Activated CD8-positive, alpha-beta T cell treated with anti-CD3 and anti-CD28 coated beads for 36 hours (primary cell): ENCODE data around the gene SPCS2. TPM values are rescaled to one million over a fixed set of nuclear protein-coding genes. Genes with fewer than 3 reads are reported as not detected.

ENCODE experiments used
- ATAC-seq: fragments of 200-7000 bp; cut with Tn5 transposase; one replicate; pipeline ENCODE4 v1.10.0; 2021; ENCODE audit warnings: mild to moderate bottlenecking, moderate library complexity
- CTCF ChIA-PET: fragments of 350-600 bp; sonication (Branson Sonifier 250); formaldehyde crosslinking; loops from one replicate; lab custom pipeline; 2021; ENCODE audit warnings: antibody characterized with exemption; lab: Charles Lee
- POLR2A ChIA-PET: fragments of 350-600 bp; sonication (Branson Sonifier 250); formaldehyde crosslinking; loops from one replicate; lab custom pipeline; 2021; ENCODE audit warnings: antibody characterized with exemption; lab: Charles Lee
- DNase-seq: peaks from one replicate; pipeline ENCODE4 v3.0.0-alpha.2; 2020
- H3K27ac Mint-ChIP-seq: one replicate; pipeline ENCODE4 v1.8.0; 2021; ENCODE audit warnings: mild to moderate bottlenecking, mixed read lengths
- H3K27me3 Mint-ChIP-seq: one replicate; pipeline ENCODE4 v1.8.0; 2021; ENCODE audit warnings: mixed read lengths
- H3K36me3 Mint-ChIP-seq: one replicate; pipeline ENCODE4 v1.8.0; 2021; ENCODE audit warnings: low read depth, mixed read lengths
- H3K4me1 Mint-ChIP-seq: one replicate; pipeline ENCODE4 v1.8.0; 2021; ENCODE audit warnings: low read depth, mixed read lengths
- H3K4me3 Mint-ChIP-seq: one replicate; pipeline ENCODE4 v1.8.0; 2021; ENCODE audit warnings: mild to moderate bottlenecking, moderate library complexity, mixed read lengths
- H3K9me3 Mint-ChIP-seq: one replicate; pipeline ENCODE4 v1.8.0; 2021; ENCODE audit warnings: mixed read lengths
- CTCF ChIP-seq: fragments of 200-600 bp; IDR thresholded peaks from one replicate; pipeline ENCODE4 v1.8.0; 2022; ENCODE audit warnings: antibody characterized with exemption, mild to moderate bottlenecking
- intact Hi-C: fragments of 100-400 bp; cut with micrococcal nuclease; formaldehyde crosslinking; loops from one replicate; pipeline ENCODE4 v1.10.0; 2022
- total RNA-seq, 2 experiments: library from RNA; stranded (reverse); gene quantifications; one replicate each; pipeline ENCODE4 v1.2.3, GENCODE V29; 2021

Gene SPCS2
- total RNA-seq, 2 experiments from 2014 or later: 99.3 to 117 TPM

GRCh38 chr11:74935285-74935684, 13.8 kb upstream of the SPCS2 start:
- intact Hi-C loops: loop anchor here (10.0 kb wide), 1 partner anchor 210 kb away; no protein-coding TSS in a partner anchor
- H3K9me3 Mint-ChIP-seq: no peaks in the 10 kb centered on the region
- ChIA-PET POLR2A (no interaction called here), CTCF (no interaction called here)
- no peaks in the 10 kb centered on the region for H3K27me3 Mint-ChIP-seq
- no peak overlapping the region for H3K27ac Mint-ChIP-seq
- peaks cover 31% of the 10 kb centered on the region for H3K36me3 Mint-ChIP-seq
- no peak overlapping the region for H3K4me3 Mint-ChIP-seq
- ATAC-seq: no peak
- DNase-seq: no peak
- no peak for TF ChIP-seq CTCF
- peaks cover 16% of the 10 kb centered on the region for H3K4me1 Mint-ChIP-seq

GRCh38 chr11:74936087-74936486, 13.0 kb upstream of the SPCS2 start:
- intact Hi-C loops: loop anchor here (10.0 kb wide), 1 partner anchor 209 kb away; no protein-coding TSS in a partner anchor
- Mint-ChIP-seq H3K36me3 (peaks cover 34% of the 10 kb centered on the region), H3K4me1 (peaks cover 16% of the 10 kb centered on the region), H3K9me3 (no peaks in the 10 kb centered on the region), H3K27ac (peak overlapping the region; percentile 21), H3K4me3 (no peak overlapping the region), H3K27me3 (no peaks in the 10 kb centered on the region)
- TF ChIP-seq CTCF: no peak
- ATAC-seq (no peak), DNase-seq (no peak)
- ChIA-PET CTCF (no interaction called here), POLR2A (no interaction called here)

DNA sequence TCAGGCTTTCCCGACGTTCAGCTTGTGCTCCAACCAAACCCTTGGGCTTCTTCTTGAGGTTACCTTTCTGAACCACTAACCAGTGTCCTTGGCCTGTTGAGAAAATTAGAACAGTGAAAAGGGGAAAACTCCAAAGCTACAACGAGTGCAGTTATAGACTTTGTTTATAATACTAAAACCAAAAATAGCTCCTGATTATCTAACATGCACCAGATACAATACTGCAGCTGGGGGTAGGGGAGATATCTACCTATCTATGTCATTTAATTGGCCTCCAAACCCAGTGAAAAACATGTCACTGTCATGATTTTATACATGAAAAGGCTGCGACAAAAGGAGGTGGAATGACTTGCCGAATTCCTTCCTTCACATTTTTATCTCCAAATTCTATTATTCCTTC, 12.1 kb upstream of the SPCS2 start:
- Mint-ChIP-seq H3K4me1 (peaks cover 20% of the 10 kb centered on the region), H3K27me3 (no peaks in the 10 kb centered on the region), H3K27ac (no peak overlapping the region), H3K36me3 (peaks cover 34% of the 10 kb centered on the region), H3K9me3 (no peaks in the 10 kb centered on the region), H3K4me3 (no peak overlapping the region)
- ATAC-seq: no peak
- ChIA-PET POLR2A (interaction anchor here (1.0 kb wide), 1 partner anchor 76 kb away, joined by 3 read pairs; no protein-coding TSS in a partner anchor), CTCF (interaction anchor here (0.9 to 5.2 kb wide), 2 partner anchors 8 to 95 kb away, joined by 3 to 33 read pairs; no protein-coding TSS in a partner anchor)
- no peak for TF ChIP-seq CTCF
- intact Hi-C loops: loop anchor here (10.0 kb wide), 1 partner anchor 208 kb away; no protein-coding TSS in a partner anchor
- no peak for DNase-seq

- DNase-seq (no peak), ATAC-seq (no peak)
- Mint-ChIP-seq H3K27ac (no peak overlapping the region), H3K4me3 (no peak overlapping the region), H3K36me3 (peaks cover 34% of the 10 kb centered on the region), H3K9me3 (no peaks in the 10 kb centered on the region), H3K27me3 (no peaks in the 10 kb centered on the region), H3K4me1 (peaks cover 19% of the 10 kb centered on the region)
- intact Hi-C loops: loop anchor here (10.0 kb wide), 1 partner anchor 207 kb away; no protein-coding TSS in a partner anchor
- POLR2A ChIA-PET: interaction anchor here (1.0 kb wide), 1 partner anchor 75 kb away, joined by 3 read pairs; no protein-coding TSS in a partner anchor
- CTCF ChIA-PET: interaction anchor here (0.9 to 5.2 kb wide), 3 partner anchors 9 to 267 kb away, joined by 3 to 33 read pairs (median 3); no protein-coding TSS in a partner anchor
- TF ChIP-seq CTCF: no peak
Measured at GRCh38 chr11:74937696-74938475, 11.2 kb upstream of the SPCS2 start.

- ChIA-PET CTCF (interaction anchor here (0.7 to 5.2 kb wide), 4 partner anchors 12 to 204 kb away, joined by 3 to 33 read pairs (median 3); no protein-coding TSS in a partner anchor), POLR2A (interaction anchor here (0.6 kb wide), 1 partner anchor 1173 kb away, joined by 5 read pairs; no protein-coding TSS in a partner anchor)
- intact Hi-C loops: no loop called here
- Mint-ChIP-seq H3K27me3 (no peaks in the 10 kb centered on the region), H3K36me3 (peaks cover 38% of the 10 kb centered on the region), H3K4me1 (peaks cover 35% of the 10 kb centered on the region), H3K4me3 (no peak overlapping the region), H3K27ac (no peak overlapping the region), H3K9me3 (no peaks in the 10 kb centered on the region)
- TF ChIP-seq CTCF: no peak
- no peak for DNase-seq
- no peak for ATAC-seq
Measured at GRCh38 chr11:74941492-74941891, 7.6 kb upstream of the SPCS2 start.
